GM18861 (cell line): Measurements from ENCODE around the gene EHHADH.
A peak's percentile ranks its signal among the peaks of the same experiment; 100 is the strongest.

Experiments
- ATAC-seq: cut with Tn5 transposase; IDR thresholded peaks from one replicate; pipeline ENCODE4 v1.9.1; 2021; ENCODE audit not compliant: unreplicated experiment

Gene EHHADH

GRCh38 chr3:185199671-185200070 is 54.2 kb downstream of the EHHADH start:
- no peak for ATAC-seq

- no peak for ATAC-seq
These were observed 54.6 kb downstream of the EHHADH start for GRCh38 chr3:185199206-185199605.

GRCh38 chr3:185197068-185197467 is 56.8 kb downstream of the EHHADH start:
- ATAC-seq, result no peak

DNA sequence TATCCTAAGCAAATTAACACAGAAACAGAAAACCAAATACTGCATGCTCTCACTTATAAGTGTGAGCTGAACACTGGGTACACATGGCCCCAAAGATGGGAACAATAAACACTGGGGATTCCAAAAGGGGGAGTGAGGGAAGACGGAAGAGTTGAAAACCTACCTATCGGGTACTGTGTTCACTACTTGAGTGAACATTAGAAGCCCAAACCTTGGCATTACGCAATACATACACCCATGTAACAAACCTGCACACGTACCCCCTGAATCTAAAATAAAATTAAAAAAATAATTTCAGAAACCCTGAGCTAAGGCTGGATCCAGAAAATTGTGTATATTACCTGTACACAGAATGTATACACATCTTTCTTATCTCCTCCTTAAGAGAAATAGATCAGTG is 58.2 kb downstream of the EHHADH start:
- no peak for ATAC-seq

GRCh38 chr3:185188816-185189215 is 65.0 kb downstream of the EHHADH start:
- no peak for ATAC-seq

DNA sequence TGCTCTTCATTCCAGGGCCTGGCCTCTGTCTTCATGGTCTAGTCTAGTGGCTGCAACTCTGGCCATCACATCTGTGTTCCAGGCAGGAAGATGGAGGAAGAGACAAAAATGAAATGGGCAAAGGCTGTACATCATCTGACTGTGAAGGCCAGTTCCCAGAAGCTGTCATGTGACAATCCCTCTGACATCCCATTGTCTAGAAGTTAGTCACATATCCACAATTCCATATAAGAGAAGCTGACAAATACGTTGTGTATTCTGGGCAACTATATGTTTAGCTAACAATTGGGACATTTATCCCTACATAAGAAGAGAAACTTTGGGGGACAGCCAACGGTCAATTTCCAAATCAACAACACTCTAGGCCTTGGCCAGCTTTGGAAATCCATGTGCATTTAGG is 66.5 kb downstream of the EHHADH start:
- no peak for ATAC-seq

DNA sequence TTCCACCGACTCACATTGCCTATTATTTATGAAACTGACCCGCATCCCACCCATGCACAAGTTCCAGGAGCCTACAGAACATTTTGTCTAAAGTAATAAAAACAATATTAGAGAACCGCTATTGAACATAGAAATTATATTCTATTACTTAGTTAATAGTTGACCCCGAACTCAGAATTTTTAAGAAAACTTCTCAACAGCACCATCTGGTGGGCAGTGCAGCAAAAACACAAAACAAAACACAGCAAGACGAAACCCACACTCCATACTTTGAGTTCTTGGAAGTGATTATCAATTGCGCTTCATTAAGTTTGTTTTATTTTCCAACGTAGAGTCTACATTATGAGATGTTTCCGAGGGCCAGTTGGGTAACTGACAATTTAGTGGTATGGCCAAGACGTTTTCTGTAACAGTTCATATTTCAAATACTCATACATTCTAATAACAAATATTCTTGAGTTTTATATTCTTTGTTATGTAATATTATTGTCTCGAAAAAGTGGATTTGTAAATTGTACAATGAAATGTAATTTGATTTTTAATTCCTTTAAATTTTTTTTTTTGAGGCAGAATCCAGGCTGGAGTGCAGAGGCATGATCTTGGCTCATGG is 77.0 kb downstream of the EHHADH start:
- no peak for ATAC-seq

GRCh38 chr3:185175370-185175987 is 78.4 kb downstream of the EHHADH start:
- peak; percentile 72 for ATAC-seq

DNA sequence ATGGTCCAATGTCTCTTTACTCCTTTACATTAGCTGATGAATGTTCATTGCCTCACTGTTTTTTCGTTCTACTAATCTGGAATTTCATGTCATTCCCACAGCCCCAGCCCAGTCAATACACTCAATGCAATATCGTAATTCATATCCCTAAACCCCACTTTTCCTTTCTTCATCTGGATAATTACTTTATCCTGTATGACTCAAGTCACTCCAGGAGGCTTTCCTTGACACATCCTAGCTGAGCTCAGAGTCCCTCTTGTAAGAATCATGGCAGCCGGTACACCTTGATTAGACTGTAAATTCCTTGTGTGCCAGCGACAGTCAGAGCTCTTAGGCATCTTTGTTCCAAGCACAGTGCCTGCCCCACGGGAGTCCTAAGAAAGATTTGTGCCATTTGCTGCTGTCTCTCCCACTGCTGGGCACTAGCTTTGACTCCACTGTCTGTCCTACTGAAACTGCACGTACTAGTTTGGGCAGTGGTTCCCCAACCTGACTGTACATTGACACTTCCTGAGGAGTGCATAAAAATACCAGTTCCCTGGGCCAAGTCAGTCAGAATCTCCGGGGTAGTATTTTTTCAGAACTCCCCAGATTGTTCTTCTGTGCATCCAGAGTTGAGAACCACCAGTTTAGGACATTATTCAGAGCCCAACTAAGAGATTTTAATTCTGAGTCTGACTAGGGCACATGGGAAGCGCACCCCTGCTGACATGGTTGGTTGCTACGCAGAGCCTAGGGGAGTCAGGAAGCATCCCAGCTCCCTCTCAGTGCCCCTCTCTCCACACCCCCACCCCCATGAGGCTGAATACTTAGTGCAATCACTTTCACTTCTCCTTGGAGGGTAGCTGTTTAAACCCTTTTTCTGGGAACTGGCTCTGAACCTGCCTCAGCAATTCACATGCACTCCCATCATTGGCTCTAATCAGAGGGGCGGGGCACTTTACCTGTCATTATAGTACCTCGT is 81.5 kb downstream of the EHHADH start:
- no peak for ATAC-seq

- ATAC-seq, result no peak
These were observed 89.2 kb downstream of the EHHADH start for GRCh38 chr3:185164428-185165217.

GRCh38 chr3:185162634-185163033 is 91.2 kb downstream of the EHHADH start:
- no peak for ATAC-seq

- no peak for ATAC-seq
These were observed 92.1 kb downstream of the EHHADH start for GRCh38 chr3:185161761-185162160.

GRCh38 chr3:185157347-185157746 is 96.5 kb downstream of the EHHADH start:
- no peak for ATAC-seq

DNA sequence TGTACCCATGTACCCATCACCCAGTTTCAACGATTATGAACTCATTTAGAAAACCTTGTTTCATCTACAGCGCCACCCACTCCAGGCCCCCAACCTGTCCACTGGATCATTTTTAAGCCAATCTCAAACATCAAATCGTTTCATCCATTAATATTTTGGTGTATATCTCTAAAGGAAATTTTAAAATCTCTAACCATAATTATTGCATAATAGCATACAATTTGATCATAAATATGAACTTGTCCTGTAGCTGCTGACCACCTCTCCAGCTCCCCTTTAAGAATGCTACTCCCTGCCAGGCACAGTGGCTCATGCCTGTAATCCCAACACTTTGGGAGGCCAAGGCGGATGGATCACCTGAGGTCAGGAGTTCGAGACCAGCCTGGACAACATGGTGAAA is 98.2 kb downstream of the EHHADH start:
- no peak for ATAC-seq

DNA sequence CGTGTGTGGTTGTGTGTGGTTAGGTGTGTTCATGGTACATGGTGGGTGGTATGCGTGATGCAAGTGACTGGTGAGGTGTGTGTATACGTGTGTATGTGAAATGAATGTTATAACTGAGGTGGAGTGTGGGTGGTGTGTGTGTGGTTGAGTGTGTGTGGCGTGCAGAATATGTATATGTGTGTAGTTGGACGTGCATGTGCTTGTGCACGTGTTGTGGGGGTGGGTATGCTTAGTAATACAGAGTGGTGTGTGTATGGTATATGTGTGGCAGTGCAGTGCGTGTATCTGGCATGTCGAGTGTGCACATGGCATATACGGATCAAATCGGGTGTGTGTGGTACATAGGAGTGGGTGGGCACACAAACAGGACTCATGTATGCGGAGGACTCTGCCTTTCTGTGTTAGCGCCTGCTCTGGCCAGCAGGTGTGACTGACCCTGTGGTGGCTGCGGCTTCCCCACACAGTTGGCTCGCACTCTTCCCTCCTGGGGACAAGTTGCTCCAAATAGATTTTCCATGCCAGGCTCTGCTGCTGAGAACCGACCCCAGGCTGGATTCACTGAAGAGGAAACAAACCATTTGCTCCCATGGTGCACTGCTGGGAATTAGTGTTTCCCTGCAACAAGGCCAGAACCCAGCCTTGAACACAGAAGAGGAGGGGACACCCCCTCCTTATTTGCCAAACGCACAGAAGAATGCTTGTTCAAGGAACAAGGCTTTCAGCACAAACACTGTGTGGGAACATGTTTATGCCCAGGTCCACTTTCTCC is 99.8 kb downstream of the EHHADH start:
- ATAC-seq, result no peak

- ATAC-seq, result no peak
These were observed 100.6 kb downstream of the EHHADH start for GRCh38 chr3:185153171-185153771.

DNA sequence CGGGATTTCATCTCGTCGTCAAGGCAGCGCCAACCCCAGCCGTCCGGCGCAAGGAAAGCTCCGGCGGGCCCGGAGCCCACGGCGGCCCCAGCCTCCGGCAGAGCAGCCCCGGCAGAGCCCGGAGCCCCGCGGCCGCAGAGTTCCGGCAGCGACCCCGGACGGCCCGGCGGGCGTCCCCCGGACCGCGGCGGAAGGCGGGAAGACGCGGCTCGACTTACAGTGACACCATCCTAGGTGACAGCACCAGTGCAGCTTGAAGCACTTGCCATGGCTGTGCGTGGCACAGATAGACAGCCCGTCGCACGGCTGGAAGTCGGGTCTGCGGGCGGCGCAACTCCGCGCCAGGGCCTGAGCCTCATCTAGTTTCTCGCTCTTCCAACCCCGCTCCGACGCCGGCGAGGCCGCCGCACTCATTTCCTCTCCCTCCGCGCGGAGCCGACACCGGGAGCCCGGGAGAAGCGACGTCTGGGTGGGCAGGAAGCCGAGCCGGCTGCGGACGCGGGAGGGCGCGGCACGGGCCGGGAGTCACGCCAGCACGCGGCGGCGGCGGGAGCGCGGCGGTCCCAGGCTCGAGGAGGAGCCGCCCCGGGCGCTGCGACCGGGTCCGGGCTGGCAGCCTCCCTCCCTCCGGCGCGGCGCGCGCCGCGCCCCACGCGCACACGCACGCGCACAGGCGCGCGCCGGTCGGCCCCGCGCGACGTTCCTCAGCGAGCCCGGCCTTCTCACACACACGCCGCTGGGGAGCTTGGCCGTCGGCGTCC is 101.3 kb downstream of the EHHADH start, which contains the start of gene C3orf70:
TSS of gene C3orf70 (minus strand) at position 651 of the 761 bp plus-strand sequence. CDS start at position 414, 237 bp downstream.
- peak; percentile 46 for ATAC-seq

GRCh38 chr3:185151964-185152409 is 101.9 kb downstream of the EHHADH start:
- no peak for ATAC-seq
